ENCODE measurements around the gene RGS8. TPM values are rescaled to one million over a fixed set of nuclear protein-coding genes. Genes with fewer than 3 reads are reported as not detected.

RGS8 gene, protein sequence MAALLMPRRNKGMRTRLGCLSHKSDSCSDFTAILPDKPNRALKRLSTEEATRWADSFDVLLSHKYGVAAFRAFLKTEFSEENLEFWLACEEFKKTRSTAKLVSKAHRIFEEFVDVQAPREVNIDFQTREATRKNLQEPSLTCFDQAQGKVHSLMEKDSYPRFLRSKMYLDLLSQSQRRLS
- polyA plus RNA-seq (ENCODE audit: insufficient read length in 3 of 3), result under 1 TPM; 0.03 to 0.04 (median 0.03) TPM

DNA sequence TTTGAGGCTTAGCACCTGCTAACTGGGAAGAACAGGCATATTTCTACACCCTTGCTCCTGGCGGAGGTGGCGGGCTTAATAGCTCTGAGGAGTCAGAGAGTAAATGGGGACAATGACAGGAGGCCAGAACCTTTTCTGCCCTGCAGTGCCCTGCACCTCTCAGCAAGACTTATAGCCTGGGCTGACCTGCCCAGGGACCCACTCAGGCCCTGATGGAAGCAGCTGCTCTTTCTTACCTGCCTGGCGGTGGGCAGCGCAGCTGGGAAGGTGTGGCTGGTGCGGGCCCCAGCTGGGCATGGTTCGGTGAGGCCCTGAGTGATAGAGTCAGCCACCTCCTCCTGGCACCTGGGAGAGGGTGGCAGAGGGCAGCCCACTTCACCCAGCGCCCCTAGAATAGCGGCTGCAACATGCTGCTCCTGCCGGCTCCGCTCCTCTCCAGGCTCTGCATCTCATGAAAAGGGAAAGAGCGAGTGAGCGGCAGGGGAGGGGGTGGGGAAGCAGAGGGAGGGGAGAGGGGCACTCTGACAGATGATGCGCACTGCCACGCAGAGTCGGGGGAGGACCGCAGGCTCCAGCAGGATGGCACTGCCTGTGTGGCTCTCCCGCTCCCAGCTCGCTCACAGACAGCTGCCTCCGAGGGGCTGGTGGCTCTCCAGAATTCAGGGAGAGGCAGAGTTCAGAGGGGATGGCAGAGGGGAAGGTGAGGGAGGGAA is at the start of gene RGS8:
TSS of gene RGS8 (minus strand) at position 472 of the 713 bp plus-strand sequence. CDS start 14,938 bp downstream, outside the sequence.
- no peak for DNase-seq (ENCODE audit: low read depth in 3 of 3, low spot score in 2 of 3)

DNA sequence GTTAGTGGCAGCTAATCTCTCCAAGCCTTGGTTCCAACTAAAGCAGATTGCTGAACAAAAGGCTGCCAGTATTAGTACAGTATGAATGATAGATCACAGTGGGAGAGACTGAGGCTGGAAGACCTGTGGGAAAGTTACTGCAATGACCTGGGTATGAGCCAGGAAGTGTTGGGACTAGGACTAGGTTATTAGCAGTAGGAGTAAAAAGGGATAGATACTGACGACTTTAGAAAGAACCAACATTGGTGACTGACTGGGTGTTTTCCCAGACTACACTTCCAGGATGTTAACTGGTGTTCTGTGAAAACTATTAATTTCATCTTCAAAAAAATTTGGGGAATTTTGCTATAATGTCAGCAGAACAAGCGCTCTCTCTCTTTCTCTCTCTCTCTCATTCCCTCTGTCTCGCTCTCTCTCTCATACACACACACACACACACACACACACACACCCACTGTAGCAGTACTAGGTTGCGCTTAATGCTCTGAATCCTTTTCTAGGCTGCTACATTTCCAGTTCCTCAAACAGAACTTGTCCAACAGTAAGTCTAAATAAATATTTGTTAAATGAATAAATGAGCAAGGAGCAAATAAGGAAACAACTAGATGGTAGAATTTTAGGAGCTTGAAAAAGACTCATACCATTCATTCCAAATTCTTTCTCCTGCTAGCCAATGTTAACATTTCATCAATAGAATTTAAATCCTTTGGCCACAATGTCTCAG is 47.6 kb upstream of the RGS8 start:
- DNase-seq (ENCODE audit: low read depth in 3 of 3, low spot score in 2 of 3), result no peak

DNA sequence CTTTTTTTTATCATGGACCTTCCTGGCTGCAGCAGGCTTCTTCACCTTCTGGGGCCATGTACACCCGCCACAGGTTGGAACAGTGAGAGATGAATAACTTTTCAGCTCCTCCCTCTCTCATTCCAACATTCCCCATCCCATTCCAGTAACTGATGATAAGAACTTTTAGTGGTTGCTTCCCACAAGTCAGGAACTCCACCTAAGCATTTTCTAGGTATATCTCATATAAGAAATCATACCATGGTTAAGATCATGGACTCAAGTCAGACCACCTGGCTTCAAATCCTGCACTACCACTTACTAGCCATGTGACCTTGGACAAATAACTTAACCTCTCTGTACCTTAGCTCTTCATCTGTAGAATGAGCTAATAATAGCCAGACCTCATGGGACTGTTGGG is 42.5 kb upstream of the RGS8 start:
- no peak for DNase-seq (ENCODE audit: low read depth in 3 of 3, low spot score in 2 of 3)

DNA sequence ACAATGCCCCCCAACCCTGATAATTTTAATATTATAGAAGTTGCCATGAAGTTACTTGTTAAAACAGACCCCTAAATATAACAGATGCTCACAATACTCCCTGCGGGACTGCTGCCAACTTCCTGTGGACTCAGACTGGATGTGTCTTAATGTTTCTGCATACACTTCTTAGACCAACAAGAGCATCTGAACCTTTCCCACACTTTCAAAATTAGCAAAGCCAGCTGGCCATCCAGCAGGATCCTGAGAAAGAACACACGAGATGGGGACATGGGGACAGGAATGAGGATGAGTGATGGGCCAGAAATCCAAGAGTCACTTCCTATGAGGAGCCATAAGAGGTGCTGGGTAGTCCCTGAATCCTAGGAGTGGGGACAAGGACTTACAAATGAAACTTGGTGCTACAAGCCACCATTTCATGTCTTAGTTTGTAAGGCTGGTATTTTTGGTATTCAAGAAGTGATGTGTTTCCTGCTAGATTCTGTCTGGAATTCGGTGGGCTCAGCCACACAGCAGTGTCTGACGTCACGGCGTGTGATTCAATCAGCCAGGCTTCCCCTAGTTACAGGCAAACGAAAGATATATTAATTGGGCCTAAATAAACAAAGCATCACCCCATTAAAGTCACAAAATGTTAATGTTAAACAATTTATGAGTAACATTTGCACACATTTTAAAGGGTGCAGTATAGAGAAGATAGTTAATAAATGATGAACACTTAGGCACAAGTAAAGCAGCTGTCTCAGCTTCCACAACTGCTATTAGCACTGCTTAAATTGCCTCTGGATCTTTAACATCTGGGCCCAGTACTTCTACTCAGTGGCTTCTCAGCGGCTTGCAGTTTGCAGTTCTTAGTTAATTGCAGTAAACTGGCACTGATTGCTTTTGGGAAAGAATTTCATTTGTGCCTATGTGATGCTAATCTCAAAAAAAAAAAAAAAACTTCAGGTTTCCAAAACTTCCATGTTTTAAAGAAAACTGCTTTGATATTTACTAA is 41.2 kb upstream of the RGS8 start:
- peak in 1 of 3 donors; percentile 10 for DNase-seq (ENCODE audit: low read depth in 3 of 3, low spot score in 2 of 3)

DNA sequence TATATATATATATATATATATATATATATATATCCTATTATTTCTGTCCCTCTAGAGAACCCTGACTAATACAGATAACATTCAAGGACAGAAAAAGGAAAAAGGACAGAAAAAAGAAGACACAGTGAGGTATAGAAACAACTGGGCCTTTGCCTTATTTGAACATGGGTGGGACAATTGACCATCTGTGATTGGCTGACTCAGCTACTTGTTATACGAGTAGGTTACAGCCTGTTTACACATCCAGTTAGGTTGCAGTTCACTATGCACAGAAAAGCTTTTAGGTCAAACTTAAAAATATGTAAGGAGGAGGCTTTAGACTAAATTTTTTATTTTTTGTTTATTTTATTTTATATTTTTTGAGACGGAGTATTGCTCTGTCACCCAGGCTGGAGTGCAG is 39.8 kb upstream of the RGS8 start:
- no peak for DNase-seq (ENCODE audit: low read depth in 3 of 3, low spot score in 2 of 3)

DNA sequence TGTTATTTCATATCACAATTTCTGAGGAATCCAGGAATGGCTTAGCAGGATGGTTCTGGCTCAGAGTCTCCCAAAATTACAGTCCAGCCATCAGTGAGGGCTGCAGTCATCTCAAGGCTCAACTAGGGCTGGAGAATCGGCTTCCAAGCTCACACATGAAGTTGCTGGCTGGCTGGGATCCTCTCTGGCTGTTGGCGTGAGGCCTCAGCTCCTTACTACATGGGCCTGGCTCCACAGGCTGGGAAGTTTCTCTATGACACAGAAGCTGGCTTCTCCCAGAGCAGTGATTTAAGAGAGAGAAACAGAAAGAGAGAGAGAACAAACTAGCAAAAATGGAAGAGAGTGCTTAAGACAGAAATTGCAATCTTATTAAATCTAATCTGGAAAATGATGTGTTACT is 38.8 kb upstream of the RGS8 start:
- DNase-seq (ENCODE audit: low read depth in 3 of 3, low spot score in 2 of 3), result no peak

DNA sequence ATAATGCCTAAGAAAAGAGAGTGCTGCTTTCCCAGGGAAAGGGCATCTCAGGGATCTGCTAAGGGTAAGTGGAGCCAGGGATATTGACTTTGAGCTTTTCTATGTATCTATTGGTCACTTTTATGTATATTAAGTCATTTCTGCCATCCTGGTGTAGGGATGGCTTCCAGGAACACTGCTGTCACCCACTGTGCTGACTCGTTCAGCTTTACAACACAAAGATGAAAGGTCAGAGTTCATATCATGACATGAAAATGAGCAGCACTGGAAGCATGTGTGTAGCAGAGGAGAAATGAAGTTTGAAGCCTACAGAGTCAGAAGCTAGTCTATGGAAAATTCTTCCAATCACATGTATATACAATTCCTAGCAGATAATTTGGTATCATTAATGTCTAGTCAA is 37.1 kb upstream of the RGS8 start:
- no peak for DNase-seq (ENCODE audit: low read depth in 3 of 3, low spot score in 2 of 3)

DNA sequence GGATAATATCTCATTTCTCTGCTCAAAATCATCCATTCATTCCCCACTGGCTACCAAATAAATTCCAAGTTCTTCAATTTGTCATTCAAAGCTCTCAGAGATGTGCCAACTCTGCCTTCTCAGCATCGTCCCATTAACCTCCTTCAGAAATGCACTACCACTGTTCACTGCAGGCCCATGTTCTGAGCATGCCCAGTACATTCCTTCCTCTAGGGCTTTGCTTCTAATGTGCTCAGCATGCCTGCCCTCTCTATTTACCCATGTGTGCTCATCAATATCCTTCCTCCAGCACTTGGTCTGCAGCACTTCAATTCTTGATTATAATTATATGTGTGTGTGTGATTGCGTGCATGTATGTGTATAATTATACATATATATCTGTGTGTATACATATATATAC is 36.1 kb upstream of the RGS8 start:
- no peak for DNase-seq (ENCODE audit: low read depth in 3 of 3, low spot score in 2 of 3)

DNA sequence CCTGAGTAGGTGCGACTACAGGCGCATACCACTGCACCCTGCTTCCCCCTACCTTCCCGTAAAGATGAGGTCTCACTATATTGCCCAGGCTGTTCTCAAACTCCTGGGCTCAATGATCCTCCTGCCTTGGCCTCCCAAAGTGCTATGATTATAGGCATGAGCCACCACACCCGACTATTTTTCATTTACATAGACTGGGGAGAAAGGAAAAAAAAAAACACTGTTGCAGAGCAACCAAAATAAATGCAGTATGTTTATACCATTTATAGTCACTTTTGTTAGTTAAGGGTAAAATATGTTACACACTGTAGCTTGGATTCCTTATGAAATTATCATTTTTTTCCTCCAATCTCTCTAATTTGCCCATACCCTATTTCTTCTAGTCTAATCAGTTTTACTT is 35.2 kb upstream of the RGS8 start:
- DNase-seq (ENCODE audit: low read depth in 3 of 3, low spot score in 2 of 3), result no peak

DNA sequence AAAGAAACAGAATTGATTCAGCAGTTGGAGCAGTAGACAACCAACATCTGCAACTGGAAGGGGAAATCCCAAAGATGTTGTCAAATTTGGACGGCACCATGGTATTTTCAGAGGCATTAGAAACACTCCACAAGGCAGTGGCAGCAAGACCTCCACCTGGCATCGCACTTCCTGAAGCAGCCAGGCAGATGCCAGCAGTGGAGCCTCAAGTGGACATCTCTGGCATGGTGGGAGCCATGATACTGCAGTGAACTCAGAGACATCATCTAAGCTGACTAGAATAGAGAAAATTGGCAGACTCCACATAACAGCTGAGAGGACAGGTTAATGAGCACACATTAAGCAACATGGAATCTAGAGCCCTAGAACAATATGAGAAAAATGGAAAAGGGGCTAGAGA is 33.9 kb upstream of the RGS8 start:
- no peak for DNase-seq (ENCODE audit: low read depth in 3 of 3, low spot score in 2 of 3)

DNA sequence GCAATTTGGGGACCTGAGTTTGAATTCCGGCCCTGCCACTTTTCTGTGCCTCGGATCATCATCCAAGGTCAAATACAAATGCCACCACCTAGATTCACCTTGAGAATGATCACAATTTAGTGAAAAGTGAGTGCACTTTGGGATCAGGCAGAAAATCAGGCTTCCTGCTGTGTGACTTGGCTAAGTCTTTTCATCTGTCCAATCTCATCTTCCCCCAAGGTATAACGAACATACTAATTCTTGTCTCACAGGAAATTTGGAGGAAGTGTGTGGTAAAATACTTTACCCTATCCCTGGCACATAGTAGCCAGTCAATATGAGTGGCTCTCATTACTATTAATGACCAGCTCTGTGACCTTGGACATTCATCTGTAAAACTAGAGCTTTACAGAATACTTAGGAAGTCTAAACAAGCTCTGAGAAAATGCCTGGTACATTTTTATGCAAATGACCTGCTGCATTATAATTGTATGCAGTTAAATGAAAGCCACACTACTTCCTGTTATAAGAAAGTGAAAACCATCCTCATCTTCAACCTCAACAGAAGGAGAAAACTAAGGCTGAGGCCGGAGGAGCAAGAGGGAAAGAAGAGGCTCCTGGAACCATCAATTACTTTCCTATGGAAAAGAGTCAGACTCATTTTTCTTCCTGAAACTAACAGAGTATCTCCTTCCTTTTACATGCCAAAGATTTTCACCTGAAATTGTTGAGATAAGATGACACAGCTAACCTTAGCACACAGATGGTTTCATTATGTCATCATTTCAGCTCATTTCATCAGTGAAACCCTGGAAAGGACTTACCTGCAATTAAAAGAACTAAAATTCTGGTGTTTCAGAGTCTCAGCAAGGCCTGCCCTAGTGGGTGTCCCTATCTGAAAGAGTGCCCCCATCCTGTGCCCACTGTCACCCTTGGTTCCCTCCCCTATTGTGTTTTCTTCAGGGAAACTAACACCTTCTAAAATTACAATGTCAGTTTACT is 32.6 kb upstream of the RGS8 start:
- DNase-seq (ENCODE audit: low read depth in 3 of 3, low spot score in 2 of 3), result no peak

DNA sequence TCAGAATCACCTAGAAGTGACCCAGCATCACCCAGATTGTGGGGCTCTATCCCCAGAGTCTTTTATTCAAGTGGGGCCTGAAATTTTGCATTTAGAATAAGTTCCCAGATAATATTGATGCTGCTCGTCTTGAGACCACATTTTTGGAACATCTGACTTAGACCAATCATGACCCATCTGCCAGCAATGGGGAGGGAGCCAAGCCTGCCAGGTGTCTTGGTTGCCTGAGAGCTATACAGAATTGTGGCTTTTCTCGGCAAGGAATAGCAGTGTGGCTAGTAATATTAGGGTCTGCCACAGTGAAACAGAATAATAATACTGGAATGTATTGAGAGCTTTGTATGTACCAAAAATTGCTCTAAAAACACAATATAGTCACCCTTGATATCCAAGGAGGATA is 31.1 kb upstream of the RGS8 start:
- no peak for DNase-seq (ENCODE audit: low read depth in 3 of 3, low spot score in 2 of 3)

DNA sequence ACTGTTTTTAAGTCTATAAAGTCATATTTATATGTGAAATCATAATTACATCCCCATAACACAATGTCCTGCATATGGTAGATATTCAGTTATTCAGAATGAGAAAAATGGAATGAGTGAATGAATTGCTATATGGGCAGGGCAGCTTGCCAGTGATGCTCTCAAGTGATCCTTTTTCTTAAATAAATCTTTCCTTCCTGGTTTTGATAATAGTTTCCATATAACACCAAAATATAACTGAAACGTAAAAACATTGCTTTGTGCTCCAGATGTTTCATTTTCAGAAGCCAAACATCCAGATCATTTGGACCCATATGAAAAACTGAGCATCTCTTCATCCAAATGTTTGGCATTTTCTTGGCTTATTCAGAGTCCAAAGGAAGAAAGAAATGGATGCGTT is 30.2 kb upstream of the RGS8 start:
- no peak for DNase-seq (ENCODE audit: low read depth in 3 of 3, low spot score in 2 of 3)

DNA sequence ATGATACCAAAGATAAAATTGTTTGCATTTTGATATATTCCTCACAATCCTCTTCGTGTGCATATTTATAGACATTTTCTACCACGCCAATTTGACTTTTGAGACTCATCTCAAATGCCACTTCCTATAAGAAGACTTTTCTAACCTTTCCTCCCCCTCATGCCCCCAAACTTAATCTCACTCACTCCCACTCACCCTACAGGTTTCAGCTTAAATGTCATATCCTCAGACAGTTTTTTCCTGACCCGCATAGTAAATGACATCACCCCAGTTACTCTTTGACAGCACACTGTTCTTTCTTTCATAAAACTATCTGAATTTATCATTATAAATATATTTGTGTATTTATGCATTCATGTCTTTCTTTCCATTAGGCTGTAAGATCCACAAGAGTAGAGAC is 29.6 kb upstream of the RGS8 start:
- DNase-seq (ENCODE audit: low read depth in 3 of 3, low spot score in 2 of 3), result no peak

DNA sequence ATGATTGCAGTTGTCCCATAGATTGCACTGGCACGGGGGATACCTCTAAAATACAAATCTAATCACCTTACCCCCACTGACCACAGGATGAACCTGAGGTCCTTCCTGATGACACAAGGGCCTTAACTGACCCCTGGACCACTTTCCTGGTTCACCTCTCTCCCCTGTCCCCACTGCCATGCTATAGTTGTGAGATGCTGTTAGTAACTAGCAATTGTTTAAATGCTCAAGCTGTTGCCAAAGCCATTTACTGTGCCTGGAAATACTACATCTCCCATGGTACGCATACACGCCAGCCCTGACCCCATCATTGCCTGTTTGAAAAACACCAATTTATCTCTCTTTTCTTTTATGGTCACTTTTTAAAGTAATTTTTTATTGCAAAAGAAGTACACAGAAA is 29.1 kb upstream of the RGS8 start:
- DNase-seq (ENCODE audit: low read depth in 3 of 3, low spot score in 2 of 3), result no peak

DNA sequence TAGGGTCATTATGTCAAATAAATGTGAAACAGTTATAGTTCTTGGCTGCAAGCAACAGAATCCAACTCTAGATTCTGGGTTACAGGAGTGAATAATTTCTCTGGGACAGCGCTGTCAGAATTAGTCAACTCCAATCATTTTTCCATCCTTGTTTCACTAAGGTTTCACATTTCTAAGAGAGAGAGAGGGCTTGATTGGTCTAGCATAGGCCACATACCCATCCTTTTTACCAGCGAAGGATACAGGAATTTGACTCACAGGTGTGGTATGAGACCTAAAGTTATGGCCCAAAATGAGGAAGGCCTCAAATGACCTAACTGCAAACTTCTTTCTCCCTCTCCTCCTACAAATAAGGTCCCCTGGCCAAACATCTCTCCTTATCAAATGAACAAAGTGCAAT is 25.5 kb upstream of the RGS8 start:
- no peak for DNase-seq (ENCODE audit: low read depth in 3 of 3, low spot score in 2 of 3)

DNA sequence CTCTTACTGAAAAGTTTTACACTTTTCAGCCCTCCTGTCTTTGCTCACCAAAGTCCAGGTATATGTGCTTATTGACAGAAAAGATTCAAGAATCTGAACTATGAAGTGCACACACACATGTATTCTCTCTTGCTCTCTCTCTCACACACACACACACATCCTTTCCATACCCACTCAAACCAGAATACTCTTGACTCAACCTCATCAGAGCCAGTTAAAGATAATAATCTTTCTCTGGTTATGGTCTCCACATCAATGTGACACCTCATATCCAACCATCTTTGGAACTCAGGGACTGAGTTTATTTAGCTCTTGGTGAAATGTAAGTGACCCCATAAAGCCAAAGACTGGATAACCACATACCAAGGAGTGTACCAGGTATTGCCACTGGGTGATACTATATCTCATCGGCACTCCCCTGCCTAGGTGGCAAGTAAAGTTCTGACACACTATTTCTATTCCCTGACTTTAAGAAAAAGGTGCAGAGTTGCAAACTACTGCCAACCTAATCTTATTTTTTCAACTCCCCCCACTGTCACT is 24.9 kb upstream of the RGS8 start:
- DNase-seq (ENCODE audit: low read depth in 3 of 3, low spot score in 2 of 3), result no peak

DNA sequence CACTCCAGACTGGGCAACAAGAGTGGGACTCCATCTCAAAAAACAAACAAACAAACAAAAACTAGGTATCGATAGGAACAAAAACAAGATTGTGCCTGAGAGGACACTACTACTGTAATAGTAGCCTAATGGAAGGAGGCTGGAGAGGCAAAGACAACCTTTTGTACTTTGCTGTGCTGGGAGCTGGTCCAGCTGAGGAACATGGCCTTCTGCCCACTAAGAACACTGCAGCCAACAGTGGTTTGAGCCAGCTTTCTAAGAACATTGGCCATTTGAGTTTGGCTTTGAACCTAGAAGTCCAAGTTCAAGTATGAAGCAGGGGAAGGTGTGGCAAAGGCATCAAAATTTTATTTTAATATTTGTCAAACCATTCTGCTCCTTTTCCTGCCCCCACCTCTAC is 22.7 kb upstream of the RGS8 start:
- DNase-seq (ENCODE audit: low read depth in 3 of 3, low spot score in 2 of 3), result no peak

DNA sequence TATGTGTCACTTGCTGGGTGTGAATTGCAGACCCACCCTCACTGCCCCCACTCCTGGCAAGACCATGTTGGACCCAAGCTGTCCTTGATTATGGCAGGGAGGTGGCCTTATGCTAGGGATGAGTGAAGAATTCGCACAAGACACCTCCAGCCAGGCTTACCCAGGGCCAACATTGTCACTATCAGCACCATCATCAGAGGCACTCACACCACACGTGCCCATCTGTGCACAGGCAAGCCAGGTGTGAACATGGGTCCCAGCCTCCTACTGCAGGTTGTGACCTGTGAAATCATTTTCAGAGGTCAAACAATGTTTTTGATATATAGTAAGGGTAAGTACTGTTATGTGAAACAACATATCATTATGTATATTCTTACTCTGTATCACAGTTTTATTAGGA is 20.3 kb upstream of the RGS8 start:
- no peak for DNase-seq (ENCODE audit: low read depth in 3 of 3, low spot score in 2 of 3)

All from right renal cortex interstitium (tissue), 3 donors.